GM23338 (cell line): Measurements from ENCODE around the gene DNAJC9. TPM values are rescaled to one million over a fixed set of nuclear protein-coding genes. Genes with fewer than 3 reads are reported as not detected.

ENCODE experiments used
- ATAC-seq: fragments of 200-7000 bp; cut with Tn5 transposase; 3 replicates; pipeline ENCODE4 v1.9.1; 2020
- DNase-seq: peaks from one replicate; pipeline ENCODE4 v3.0.0-alpha.2; 2015; ENCODE audit warnings: low spot score
- H2AFZ ChIP-seq: fragments of 200-600 bp; sonication (generic); 2 replicates; pipeline ENCODE4 v1.8.0; 2016; ENCODE audit warnings: antibody characterized with exemption, mild to moderate bottlenecking, moderate library complexity
- H3F3A ChIP-seq: fragments of 200-600 bp; sonication (generic); replicated peaks from 2 replicates; pipeline ENCODE4 v1.8.0; 2017; ENCODE audit warnings: antibody characterized with exemption, mixed run types, low read depth
- H3K27ac ChIP-seq: fragments of 200-600 bp; sonication (generic); 2 replicates; pipeline ENCODE4 v1.6.1; 2016; ENCODE audit warnings: low read depth
- H3K27me3 ChIP-seq: fragments of 200-600 bp; sonication (generic); 2 replicates; pipeline ENCODE4 v1.8.0; 2016; ENCODE audit warnings: mild to moderate bottlenecking, mixed run types, moderate library complexity; ENCODE audit not compliant: insufficient read depth
- H3K36me3 ChIP-seq: fragments of 200-600 bp; sonication (generic); 2 replicates; pipeline ENCODE4 v1.8.0; 2016; ENCODE audit warnings: mild to moderate bottlenecking; ENCODE audit not compliant: insufficient read depth
- H3K4me1 ChIP-seq: fragments of 200-600 bp; sonication (generic); 2 replicates; pipeline ENCODE4 v1.8.0; 2016; ENCODE audit warnings: mild to moderate bottlenecking, moderate library complexity; ENCODE audit not compliant: insufficient read depth
- H3K4me2 ChIP-seq: fragments of 200-600 bp; sonication (generic); 2 replicates; pipeline ENCODE4 v1.7.1; 2017; ENCODE audit warnings: mixed run types
- H3K4me3 ChIP-seq: fragments of 200-600 bp; sonication (generic); 2 replicates; pipeline ENCODE4 v1.6.1; 2016; ENCODE audit warnings: mixed run types
- H3K79me2 ChIP-seq: fragments of 200-600 bp; sonication (generic); replicated peaks from 2 replicates; pipeline ENCODE4 v1.8.0; 2017; ENCODE audit warnings: mild to moderate bottlenecking; ENCODE audit not compliant: insufficient read depth
- H3K9me2 ChIP-seq: fragments of 200-600 bp; sonication (generic); 2 replicates; pipeline ENCODE4 v1.8.0; 2017; ENCODE audit not compliant: insufficient read depth
- H4K20me1 ChIP-seq: fragments of 200-600 bp; sonication (generic); replicated peaks from 2 replicates; pipeline ENCODE4 v1.8.0; 2017; ENCODE audit warnings: mild to moderate bottlenecking; ENCODE audit not compliant: insufficient read depth
- H3K27ac Mint-ChIP-seq: 2 replicates; pipeline ENCODE4 v1.8.0; 2020; ENCODE audit warnings: inconsistent platforms, mild to moderate bottlenecking, moderate library complexity, mixed read lengths
- H3K27me3 Mint-ChIP-seq: 3 replicates; pipeline ENCODE4 v1.8.0; 2022; ENCODE audit warnings: low read depth, mild to moderate bottlenecking, moderate library complexity, mixed read lengths, inconsistent platforms; ENCODE audit not compliant: insufficient read depth, poor library complexity
- H3K36me3 Mint-ChIP-seq: 3 replicates; pipeline ENCODE4 v1.8.0; 2021; ENCODE audit warnings: low read depth, mild to moderate bottlenecking, inconsistent platforms, moderate library complexity, mixed read lengths
- H3K4me1 Mint-ChIP-seq: 3 replicates; pipeline ENCODE4 v1.8.0; 2020; ENCODE audit warnings: mild to moderate bottlenecking, inconsistent platforms, mixed read lengths
- H3K4me3 Mint-ChIP-seq: 3 replicates; pipeline ENCODE4 v1.8.0; 2021; ENCODE audit warnings: moderate library complexity, mild to moderate bottlenecking, inconsistent platforms, mixed read lengths
- H3K9me3 Mint-ChIP-seq: 3 replicates; pipeline ENCODE4 v1.8.0; 2020; ENCODE audit warnings: moderate library complexity, mild to moderate bottlenecking, inconsistent platforms, mixed read lengths
- CREB1 ChIP-seq: fragments of 250-450 bp; sonication (Bioruptor Pico); IDR thresholded peaks from 2 replicates; pipeline ENCODE4 v1.5.0; 2020; ENCODE audit warnings: low read depth, mild to moderate bottlenecking, moderate library complexity
- EZH2phosphoT487 ChIP-seq: fragments of 200-600 bp; sonication (generic); IDR thresholded peaks from one replicate; pipeline ENCODE4 v1.8.1; 2018; ENCODE audit warnings: antibody characterized with exemption; ENCODE audit not compliant: unreplicated experiment
- JUNB ChIP-seq: IDR thresholded peaks from one replicate; pipeline ENCODE4 v1.6.1; 2016; ENCODE audit warnings: antibody characterized with exemption; ENCODE audit not compliant: unreplicated experiment
- polyA plus RNA-seq: library from polyadenylated mRNA; unstranded; fragments of >200 nt; fragmentation: Nextera tagmentation; extraction: Ambion mirVana; gene quantifications from 2 replicates; pipeline ENCODE4 v1.2.1, GENCODE V29; 2016
- total RNA-seq: library from RNA; depleted of rRNA; stranded (reverse); fragments of >200 nt; shearing (Covaris generic); gene quantifications from 2 replicates; pipeline ENCODE4 v1.2.3, GENCODE V29; 2014
- TF ChIP-seq, protein P1 (sequence below): fragments of 250-450 bp; sonication (Bioruptor Pico); IDR thresholded peaks from 2 replicates; pipeline ENCODE4 v1.5.0; 2020; ENCODE audit warnings: mild to moderate bottlenecking, moderate library complexity
- TF ChIP-seq, protein P2 (sequence below): IDR thresholded peaks from 2 replicates; pipeline ENCODE4 v1.6.1; 2016; ENCODE audit warnings: antibody characterized with exemption
- TF ChIP-seq, protein P3 (sequence below), 2 experiments: fragments of 200-600 bp in 1 of 2; sonication (generic) in 1 of 2; conservative IDR thresholded peaks; 2 replicates each; pipeline versions ENCODE4 v1.5.1 to v1.6.1; 2016 to 2017; ENCODE audit warnings: antibody characterized with exemption in 2 of 2, low read depth in 2 of 2, mild to moderate bottlenecking in 2 of 2, moderate library complexity in 1 of 2

DNAJC9 gene
- total and polyA plus RNA-seq, 2 experiments from 2014 or later, result 31.0 to 33.2 TPM

DNA sequence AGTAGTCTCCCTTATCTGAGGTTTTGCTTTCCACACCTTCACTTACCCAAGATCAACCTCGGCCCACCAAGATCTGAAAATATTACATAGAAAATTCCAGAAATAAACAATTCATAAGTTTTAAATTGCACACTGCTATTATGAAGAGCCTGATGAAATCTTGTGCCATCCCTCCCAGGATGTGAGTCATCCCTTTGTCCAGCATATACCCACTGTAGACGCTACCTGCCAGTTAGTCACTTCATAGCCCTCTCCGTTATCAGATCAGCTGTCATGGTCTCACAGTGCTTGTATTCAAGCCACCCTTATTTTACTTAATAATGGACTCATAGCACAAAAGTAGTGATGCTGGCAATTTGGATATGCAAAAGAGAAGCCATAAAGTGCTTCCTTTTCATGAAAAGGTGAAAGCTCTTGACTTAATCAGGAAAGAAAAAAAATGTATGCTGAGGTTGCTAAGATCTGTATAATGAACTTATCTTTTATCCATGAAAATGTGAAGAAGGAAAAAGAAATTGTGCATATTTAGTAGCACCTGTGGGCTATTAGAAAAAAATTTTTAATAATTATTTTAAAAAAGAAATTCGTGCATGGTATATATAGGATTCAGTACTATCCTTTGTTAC, 15.2 kb upstream of the DNAJC9 start:
- peaks cover 4% of the 10 kb centered on the region; the same call in 1 of the 3 replicates for H3K36me3 Mint-ChIP-seq
- DNase-seq (no peak), ATAC-seq (no peak)
- TF ChIP-seq EZH2phosphoT487 (no peak), JUNB (no peak), CREB1 (CRISPR knock-in tag) (no peak)
- TF ChIP-seq, protein P1, sequence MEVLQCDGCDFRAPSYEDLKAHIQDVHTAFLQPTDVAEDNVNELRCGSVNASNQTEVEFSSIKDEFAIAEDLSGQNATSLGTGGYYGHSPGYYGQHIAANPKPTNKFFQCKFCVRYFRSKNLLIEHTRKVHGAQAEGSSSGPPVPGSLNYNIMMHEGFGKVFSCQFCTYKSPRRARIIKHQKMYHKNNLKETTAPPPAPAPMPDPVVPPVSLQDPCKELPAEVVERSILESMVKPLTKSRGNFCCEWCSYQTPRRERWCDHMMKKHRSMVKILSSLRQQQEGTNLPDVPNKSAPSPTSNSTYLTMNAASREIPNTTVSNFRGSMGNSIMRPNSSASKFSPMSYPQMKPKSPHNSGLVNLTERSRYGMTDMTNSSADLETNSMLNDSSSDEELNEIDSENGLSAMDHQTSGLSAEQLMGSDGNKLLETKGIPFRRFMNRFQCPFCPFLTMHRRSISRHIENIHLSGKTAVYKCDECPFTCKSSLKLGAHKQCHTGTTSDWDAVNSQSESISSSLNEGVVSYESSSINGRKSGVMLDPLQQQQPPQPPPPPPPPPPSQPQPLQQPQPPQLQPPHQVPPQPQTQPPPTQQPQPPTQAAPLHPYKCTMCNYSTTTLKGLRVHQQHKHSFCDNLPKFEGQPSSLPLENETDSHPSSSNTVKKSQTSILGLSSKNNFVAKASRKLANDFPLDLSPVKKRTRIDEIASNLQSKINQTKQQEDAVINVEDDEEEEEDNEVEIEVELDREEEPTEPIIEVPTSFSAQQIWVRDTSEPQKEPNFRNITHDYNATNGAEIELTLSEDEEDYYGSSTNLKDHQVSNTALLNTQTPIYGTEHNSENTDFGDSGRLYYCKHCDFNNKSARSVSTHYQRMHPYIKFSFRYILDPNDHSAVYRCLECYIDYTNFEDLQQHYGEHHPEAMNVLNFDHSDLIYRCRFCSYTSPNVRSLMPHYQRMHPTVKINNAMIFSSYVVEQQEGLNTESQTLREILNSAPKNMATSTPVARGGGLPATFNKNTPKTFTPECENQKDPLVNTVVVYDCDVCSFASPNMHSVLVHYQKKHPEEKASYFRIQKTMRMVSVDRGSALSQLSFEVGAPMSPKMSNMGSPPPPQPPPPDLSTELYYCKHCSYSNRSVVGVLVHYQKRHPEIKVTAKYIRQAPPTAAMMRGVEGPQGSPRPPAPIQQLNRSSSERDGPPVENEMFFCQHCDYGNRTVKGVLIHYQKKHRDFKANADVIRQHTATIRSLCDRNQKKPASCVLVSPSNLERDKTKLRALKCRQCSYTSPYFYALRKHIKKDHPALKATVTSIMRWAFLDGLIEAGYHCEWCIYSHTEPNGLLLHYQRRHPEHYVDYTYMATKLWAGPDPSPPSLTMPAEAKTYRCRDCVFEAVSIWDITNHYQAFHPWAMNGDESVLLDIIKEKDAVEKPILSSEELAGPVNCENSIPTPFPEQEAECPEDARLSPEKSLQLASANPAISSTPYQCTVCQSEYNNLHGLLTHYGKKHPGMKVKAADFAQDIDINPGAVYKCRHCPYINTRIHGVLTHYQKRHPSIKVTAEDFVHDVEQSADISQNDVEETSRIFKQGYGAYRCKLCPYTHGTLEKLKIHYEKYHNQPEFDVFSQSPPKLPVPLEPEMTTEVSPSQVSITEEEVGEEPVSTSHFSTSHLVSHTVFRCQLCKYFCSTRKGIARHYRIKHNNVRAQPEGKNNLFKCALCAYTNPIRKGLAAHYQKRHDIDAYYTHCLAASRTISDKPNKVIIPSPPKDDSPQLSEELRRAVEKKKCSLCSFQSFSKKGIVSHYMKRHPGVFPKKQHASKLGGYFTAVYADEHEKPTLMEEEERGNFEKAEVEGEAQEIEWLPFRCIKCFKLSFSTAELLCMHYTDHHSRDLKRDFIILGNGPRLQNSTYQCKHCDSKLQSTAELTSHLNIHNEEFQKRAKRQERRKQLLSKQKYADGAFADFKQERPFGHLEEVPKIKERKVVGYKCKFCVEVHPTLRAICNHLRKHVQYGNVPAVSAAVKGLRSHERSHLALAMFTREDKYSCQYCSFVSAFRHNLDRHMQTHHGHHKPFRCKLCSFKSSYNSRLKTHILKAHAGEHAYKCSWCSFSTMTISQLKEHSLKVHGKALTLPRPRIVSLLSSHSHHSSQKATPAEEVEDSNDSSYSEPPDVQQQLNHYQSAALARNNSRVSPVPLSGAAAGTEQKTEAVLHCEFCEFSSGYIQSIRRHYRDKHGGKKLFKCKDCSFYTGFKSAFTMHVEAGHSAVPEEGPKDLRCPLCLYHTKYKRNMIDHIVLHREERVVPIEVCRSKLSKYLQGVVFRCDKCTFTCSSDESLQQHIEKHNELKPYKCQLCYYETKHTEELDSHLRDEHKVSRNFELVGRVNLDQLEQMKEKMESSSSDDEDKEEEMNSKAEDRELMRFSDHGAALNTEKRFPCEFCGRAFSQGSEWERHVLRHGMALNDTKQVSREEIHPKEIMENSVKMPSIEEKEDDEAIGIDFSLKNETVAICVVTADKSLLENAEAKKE (CRISPR knock-in tag), result no peak
- TF ChIP-seq, protein P2, sequence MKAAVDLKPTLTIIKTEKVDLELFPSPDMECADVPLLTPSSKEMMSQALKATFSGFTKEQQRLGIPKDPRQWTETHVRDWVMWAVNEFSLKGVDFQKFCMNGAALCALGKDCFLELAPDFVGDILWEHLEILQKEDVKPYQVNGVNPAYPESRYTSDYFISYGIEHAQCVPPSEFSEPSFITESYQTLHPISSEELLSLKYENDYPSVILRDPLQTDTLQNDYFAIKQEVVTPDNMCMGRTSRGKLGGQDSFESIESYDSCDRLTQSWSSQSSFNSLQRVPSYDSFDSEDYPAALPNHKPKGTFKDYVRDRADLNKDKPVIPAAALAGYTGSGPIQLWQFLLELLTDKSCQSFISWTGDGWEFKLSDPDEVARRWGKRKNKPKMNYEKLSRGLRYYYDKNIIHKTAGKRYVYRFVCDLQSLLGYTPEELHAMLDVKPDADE, result no peak
- TF ChIP-seq, protein P3, sequence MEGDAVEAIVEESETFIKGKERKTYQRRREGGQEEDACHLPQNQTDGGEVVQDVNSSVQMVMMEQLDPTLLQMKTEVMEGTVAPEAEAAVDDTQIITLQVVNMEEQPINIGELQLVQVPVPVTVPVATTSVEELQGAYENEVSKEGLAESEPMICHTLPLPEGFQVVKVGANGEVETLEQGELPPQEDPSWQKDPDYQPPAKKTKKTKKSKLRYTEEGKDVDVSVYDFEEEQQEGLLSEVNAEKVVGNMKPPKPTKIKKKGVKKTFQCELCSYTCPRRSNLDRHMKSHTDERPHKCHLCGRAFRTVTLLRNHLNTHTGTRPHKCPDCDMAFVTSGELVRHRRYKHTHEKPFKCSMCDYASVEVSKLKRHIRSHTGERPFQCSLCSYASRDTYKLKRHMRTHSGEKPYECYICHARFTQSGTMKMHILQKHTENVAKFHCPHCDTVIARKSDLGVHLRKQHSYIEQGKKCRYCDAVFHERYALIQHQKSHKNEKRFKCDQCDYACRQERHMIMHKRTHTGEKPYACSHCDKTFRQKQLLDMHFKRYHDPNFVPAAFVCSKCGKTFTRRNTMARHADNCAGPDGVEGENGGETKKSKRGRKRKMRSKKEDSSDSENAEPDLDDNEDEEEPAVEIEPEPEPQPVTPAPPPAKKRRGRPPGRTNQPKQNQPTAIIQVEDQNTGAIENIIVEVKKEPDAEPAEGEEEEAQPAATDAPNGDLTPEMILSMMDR (conservative IDR thresholded peaks at IDR 0.05; ENCODE audit: low read depth in 2 of 2), result no peak
- H3K4me3 Mint-ChIP-seq, result no peak overlapping the region
- H3F3A ChIP-seq, result no peaks in the 10 kb centered on the region
- H3K27me3 Mint-ChIP-seq, result peaks cover 4% of the 10 kb centered on the region
- no peaks in the 10 kb centered on the region; the same call in 1 of the 2 replicates for H3K36me3 ChIP-seq
- no peaks in the 10 kb centered on the region for H3K9me2 ChIP-seq
- H3K4me3 ChIP-seq, result no peak overlapping the region
- no peak overlapping the region for H3K27ac Mint-ChIP-seq
- no peak overlapping the region for H3K27ac ChIP-seq
- H4K20me1 ChIP-seq, result no peaks in the 10 kb centered on the region
- H3K27me3 ChIP-seq, result no peaks in the 10 kb centered on the region
- H3K79me2 ChIP-seq, result no peaks in the 10 kb centered on the region
- H2AFZ ChIP-seq, result no peak overlapping the region
- H3K4me1 Mint-ChIP-seq, result no peaks in the 10 kb centered on the region
- no peak overlapping the region for H3K4me2 ChIP-seq
- H3K4me1 ChIP-seq, result no peaks in the 10 kb centered on the region
- peaks cover 14% of the 10 kb centered on the region for H3K9me3 Mint-ChIP-seq
